NCI-H2196 (cell line): Measurements from ENCODE around the gene PLXNA2.

Experiments used
- DNase-seq: peaks from one replicate; lab custom pipeline; 2025; ENCODE audit not compliant: unreplicated experiment; lab: John Stamatoyannopoulos, UW

Gene PLXNA2

DNA sequence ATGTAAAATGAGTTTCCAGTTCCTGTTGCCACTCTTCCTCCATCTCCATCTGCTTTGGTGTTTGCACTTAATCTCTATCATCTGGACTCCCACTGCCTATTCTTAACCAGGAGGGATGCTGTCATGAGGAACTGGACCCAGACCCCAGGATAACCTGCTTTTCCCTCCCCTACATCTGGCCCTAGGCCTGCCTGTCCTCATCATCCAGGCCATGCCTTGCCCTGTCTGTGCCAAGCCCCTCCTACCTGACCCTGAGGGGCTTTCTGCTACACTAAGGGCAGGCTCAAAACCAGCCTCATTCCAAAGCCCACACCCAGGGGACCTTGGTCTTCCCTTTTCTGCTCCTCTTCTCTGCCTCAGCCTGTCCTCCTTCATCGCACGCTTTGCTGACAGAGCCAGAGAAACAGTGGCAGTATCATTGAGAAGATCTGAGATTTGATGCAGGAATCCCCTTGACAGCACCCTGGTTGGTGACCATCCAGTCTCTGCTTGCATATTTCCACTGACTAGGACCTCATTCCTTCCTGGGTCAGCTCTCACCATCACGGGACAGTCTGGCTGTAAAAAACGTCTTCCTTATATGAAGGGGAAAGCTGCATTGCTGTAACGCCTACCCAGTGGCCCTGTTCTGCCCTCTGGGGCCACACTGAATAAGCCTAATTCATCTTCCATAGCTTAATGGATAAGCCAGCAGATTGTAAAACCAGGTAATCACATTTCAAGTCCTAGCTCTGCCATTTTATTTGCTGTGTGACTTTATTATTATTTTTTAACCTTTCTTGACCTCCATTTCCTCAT lies 38.8 kb downstream of the PLXNA2 start:
- no peak for DNase-seq

GRCh38 chr1:208204779-208205178 lies 39.4 kb downstream of the PLXNA2 start:
- no peak for DNase-seq

DNA sequence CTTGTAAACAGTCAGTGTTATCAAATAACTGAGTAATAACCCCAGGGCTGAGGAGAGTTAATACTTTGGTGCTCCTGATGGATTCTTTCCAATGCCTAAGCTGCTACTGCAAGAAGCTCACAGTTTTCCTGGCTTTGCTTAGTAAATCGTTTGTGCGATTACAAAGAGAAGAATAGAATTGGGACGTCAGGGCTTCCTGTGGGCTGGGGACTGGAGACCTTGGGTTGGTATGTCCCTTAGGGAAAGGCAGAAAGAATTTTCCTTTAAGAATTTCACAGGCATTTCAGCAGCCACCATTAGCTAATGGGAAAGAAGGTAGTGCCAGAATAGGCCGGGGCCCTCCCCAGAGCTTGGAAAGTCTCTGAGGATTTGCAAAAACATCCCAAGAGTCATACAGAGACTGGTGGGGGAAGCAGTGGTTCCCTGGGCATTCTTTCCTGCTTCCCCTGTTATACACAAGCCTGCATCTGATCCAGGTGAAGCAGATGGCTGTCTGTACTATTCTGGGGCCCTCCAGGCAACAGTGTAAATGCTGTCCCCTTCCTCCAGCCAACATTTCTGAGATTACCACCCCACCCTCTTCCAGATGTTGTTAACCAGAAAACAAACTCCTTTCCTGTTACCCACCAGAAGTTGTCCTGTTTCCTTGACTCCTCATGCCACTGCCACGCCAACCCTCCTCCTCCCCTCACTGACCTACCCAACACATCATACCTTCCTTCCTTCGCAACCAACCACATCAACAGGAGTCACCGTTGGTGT lies 40.2 kb downstream of the PLXNA2 start:
- peak; percentile 42 for DNase-seq

DNA sequence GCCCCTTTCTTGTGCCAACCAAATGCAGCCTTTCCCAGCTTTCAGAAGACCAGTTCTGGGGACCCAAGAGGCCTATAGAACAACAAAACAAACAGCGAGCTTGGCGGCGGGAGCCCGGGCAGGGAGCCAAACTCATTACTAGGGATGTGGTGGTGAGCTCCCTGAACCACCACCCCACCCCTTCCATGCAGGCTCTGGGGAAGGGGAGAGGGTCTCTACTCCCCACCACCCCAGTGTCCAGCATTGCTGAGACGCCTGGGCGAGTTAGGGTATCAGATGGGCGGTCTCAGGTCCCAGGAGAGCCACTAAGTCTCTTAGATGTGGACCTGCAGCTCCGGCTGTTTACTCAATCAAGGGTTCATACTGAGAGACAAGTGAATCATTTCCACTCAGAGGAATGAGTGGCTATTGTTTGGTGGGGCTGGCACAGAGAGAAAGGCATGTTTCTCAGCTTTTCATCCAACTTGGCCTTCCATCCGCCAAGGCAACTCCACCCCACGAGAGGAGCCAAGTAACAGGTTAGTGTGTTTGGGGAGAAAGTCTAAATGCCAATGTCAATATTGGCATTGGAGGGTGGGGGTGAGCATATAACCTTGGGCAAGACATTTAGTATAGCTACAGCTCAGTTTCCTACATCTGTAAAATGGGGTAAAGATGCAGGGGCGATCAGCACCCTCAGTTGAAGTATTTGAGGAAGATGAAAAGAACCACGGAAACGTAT lies 40.9 kb downstream of the PLXNA2 start:
- DNase-seq: peak; percentile 81

DNA sequence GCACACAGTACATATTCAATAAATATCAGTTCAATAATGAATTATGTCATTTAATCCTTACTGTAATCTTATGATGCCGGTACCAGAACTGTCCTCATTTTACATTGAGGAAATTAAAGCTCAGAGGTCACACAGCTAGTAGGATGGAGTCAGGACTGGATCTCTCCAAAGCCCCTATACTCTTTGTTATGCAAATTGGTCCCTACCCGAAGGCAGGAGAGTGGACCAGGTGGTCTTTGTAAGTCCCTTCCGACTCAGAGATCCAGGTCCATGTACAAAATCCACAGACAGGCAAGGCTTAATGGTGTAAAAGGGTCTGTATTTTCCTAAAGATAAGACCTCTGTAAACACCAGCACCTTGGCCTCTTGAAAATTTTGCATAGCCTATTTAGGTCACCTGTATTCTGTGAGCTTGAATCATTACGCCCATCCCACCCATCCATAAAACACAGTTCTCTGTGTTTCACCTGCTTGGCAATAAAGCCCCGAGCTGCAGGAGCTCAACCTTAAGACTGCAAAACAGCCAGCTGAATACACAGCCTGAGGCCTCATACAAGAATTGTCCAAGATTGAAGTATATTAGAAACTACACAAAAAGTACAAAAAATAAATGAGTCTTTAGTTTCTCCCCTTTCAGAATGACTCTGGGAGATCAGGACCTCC lies 41.7 kb downstream of the PLXNA2 start:
- DNase-seq: no peak

DNA sequence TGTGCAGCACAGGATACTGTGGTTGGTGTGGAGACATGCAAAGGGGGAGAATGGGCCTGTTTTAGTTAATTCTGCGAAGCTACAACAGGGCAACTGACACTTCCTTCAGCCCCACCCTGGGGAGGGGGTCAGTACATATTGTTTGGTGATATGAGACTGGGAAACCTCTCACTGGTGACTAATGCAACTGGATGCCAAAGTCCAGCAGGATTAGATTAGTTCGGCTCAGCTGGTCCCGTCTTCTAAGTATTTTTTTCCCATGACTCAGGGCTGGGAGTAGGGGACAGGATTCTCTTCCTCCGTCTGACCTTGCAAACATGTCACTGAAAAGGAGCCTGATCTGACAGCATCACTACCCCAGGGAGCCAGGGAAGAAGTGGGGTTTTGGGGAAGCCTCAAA lies 43.0 kb downstream of the PLXNA2 start:
- DNase-seq: no peak

DNA sequence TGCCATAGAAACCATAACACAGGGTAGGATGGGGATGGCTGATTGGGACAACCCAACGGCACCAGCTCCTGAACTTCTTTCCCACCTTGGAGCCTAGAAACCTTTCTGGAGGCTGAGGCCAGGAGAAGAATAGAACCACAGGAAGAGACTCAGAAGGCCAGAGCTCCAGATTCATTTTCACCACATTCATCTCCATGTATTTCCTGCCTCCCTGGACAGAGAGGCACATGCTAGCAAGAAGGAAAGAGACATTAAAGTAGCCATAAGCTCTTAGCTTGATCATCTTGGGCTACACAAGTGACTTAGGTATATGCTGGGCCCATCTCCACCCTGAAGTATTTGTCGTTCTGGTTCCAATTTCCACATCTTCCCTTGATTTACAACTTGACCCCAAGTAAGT lies 44.1 kb downstream of the PLXNA2 start:
- DNase-seq: no peak

DNA sequence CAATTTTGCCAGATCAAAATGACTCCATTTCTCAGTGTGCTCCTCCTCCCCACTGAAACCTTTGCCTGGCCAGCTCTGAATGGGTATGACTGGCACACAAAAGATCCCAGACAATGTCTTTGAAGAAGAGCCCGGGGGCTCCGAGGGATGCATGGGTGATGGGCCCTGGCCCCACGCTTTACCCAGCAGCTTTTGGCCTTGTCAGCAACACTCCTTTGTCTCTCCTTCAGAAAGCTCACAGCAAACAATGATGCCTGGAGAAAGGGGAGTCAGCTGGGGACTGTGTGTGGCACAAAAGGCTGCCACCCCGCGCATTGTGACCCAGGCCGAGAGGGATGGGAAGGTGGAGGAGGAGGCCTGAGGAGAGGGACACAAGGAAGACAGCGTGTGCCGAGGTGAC lies 45.9 kb downstream of the PLXNA2 start:
- no peak for DNase-seq

DNA sequence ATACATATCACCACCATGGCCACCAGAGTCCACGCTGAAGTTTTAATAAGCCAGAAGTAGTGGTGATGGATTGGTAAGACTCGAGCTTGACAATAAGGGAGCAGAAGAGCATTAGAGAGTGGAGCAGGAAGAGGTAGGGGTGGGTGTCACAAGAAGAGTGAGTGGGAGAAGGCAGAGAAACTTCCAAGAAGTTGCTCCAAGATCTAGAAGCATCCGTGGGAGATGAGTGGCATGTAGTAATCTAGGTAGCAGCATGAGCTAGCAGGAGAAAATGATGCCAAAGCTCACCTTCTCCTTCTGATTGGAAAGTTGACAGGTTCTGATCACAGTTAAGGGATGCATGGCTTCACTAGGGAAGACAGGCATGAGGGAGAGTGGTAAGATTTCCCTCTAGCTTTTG lies 49.2 kb downstream of the PLXNA2 start:
- DNase-seq: no peak

DNA sequence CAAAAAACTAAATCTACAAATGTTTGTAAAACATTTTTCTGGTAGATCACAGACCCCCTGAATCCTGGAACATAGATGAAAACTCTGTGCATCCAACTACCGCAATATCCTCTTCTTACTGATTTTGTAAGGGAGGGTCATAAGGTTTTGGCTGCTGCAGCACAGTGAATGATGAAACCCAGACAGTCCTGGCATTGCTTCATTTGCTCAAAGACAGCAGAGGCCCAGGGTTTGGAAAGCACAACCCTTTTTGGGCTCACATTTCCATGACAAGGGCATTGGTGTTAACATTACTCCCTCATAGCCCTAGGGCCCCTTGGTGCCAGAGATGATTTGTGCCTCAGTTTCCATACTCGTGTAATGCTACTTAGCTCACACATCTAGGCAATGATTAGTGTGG lies 51.2 kb downstream of the PLXNA2 start:
- DNase-seq: no peak

DNA sequence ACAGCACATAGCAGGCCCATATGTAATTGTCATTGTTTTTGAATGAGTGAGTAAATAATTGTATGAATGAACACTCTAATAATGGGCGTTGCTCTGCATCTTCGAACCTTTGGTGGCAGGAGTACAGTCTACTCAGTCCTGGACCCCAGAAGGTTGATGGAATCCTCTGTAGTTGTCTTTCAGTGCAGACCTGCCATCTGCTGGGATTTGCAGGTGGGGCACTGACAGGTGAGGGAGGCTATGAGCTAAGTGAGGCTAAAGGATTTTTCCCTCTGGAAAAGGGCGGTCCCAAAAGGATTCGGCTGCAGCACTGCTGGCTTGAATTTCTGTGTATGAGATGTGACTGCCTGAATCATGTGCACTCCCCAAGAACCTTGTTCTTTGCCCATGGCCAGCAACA lies 53.4 kb downstream of the PLXNA2 start:
- DNase-seq: no peak

DNA sequence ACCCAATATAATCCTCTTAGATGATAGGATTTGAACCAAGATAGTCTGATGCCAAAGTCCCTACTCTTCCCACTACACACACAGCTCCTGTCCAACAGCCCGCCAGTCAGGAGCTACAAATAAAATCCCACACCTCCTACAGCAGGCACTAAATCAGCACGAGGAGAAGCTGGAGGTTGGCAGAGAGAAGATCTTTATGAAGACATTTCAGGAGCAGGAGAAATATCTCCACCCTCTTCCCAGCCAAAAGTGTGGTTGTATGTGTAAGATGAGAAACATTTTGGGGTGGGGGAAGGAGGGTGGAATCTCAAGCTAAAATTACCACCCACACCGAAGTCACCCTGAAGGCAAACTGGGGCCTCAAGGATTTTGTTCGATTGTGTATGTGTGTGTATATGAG lies 54.5 kb downstream of the PLXNA2 start:
- DNase-seq: no peak

DNA sequence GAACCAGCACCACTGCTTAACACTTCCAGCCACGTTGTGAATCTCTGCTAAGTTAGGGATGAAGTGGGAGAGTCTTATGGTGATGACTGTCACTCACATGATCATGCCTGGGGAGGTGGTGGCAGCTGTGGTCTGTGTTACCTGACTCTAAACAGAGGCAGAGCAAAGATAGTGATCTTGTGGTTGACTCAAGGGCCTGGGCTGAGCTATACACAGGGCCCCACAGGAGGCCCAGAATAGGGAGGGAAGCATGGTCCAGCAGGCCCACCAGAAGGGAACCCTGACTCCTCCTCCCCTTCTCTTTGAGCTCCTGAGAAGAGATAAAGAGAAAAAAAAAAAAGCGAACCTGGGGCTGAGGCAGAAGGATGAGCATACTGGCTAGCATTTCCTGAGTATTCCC lies 55.0 kb downstream of the PLXNA2 start:
- DNase-seq: no peak

DNA sequence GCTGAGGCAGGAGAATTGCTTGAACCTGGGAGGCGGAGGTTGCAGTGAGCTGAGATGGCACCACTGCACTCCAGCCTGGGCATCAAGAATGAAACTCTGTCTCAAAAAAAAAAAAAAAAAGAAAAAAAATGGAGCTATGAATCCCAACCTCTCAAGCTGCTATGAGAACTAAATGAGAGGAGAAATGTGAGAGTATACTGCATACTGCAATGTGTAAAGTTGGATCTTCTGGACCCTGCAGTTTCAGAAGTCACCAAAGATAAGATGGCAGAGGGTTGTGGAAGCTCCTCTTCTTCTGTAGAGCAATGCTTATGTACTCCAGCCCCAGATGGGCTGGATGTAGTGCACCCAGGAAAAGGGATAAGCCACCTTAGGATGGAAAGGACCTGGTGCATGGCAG lies 55.6 kb downstream of the PLXNA2 start:
- no peak for DNase-seq

- no peak for DNase-seq
Observed at GRCh38 chr1:208187499-208188041, 56.6 kb downstream of the PLXNA2 start.

DNA sequence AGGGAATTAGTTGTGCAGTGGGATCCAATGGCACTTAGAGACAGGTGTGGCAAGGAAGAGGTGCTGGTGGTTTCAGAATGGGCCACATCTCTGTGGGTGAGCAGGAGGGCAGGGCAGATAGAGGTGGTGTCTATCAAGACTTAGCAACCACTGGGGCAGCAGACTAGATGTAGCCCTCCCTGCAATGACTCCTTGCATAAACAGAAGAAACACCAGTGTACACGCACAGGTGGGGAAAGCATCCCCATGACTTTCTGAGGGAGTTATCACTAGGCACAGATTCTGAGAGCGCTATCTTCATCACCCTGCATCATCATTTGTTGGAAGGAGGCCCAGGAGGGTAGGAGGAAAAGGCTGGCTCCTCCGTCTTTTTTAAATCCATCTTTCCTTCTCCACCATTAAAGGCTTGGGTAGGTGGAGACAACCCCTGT lies 58.4 kb downstream of the PLXNA2 start:
- DNase-seq: no peak

- no peak for DNase-seq
Observed at GRCh38 chr1:208184966-208185654, 59.1 kb downstream of the PLXNA2 start.

- DNase-seq: no peak
Observed at GRCh38 chr1:208183977-208184911, 59.9 kb downstream of the PLXNA2 start.

GRCh38 chr1:208182880-208183645 lies 61.1 kb downstream of the PLXNA2 start:
- DNase-seq: no peak
